GM06990 (cell line): ENCODE results near the gene SYNDIG1.

Source experiments
- DNase-seq: peaks from one replicate; pipeline ENCODE4 v3.0.0-alpha.2; 2011; ENCODE audit not compliant: insufficient read length; ENCODE audit errors: extremely low read depth
- H3K27me3 ChIP-seq: replicated peaks from 2 replicates; pipeline ENCODE4 v1.6.0; 2011; ENCODE audit warnings: low read length; ENCODE audit not compliant: control insufficient read depth, insufficient read depth
- H3K36me3 ChIP-seq: 2 replicates; pipeline ENCODE4 v1.5.1; 2011; ENCODE audit warnings: low read length; ENCODE audit not compliant: control insufficient read depth, insufficient read depth
- H3K4me3 ChIP-seq: replicated peaks from 2 replicates; pipeline ENCODE4 v1.5.1; 2011; ENCODE audit warnings: low read depth, mild to moderate bottlenecking, control low read depth, low read length
- TF ChIP-seq, protein P1 (sequence below): IDR thresholded peaks from 2 replicates; pipeline ENCODE4 v1.5.1; 2011; ENCODE audit warnings: low read length, control low read depth, mild to moderate bottlenecking, inconsistent platforms; ENCODE audit not compliant: insufficient read depth, poor library complexity, severe bottlenecking

The SYNDIG1 gene

GRCh38 chr20:24535941-24536730 is 66.7 kb downstream of the SYNDIG1 start:
- H3K27me3 ChIP-seq = no peaks in the 10 kb centered on the region
- no peaks in the 10 kb centered on the region for H3K36me3 ChIP-seq
- H3K4me3 ChIP-seq = no peak overlapping the region
- DNase-seq = no peak
- TF ChIP-seq, protein P1, sequence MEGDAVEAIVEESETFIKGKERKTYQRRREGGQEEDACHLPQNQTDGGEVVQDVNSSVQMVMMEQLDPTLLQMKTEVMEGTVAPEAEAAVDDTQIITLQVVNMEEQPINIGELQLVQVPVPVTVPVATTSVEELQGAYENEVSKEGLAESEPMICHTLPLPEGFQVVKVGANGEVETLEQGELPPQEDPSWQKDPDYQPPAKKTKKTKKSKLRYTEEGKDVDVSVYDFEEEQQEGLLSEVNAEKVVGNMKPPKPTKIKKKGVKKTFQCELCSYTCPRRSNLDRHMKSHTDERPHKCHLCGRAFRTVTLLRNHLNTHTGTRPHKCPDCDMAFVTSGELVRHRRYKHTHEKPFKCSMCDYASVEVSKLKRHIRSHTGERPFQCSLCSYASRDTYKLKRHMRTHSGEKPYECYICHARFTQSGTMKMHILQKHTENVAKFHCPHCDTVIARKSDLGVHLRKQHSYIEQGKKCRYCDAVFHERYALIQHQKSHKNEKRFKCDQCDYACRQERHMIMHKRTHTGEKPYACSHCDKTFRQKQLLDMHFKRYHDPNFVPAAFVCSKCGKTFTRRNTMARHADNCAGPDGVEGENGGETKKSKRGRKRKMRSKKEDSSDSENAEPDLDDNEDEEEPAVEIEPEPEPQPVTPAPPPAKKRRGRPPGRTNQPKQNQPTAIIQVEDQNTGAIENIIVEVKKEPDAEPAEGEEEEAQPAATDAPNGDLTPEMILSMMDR = no peak

DNA sequence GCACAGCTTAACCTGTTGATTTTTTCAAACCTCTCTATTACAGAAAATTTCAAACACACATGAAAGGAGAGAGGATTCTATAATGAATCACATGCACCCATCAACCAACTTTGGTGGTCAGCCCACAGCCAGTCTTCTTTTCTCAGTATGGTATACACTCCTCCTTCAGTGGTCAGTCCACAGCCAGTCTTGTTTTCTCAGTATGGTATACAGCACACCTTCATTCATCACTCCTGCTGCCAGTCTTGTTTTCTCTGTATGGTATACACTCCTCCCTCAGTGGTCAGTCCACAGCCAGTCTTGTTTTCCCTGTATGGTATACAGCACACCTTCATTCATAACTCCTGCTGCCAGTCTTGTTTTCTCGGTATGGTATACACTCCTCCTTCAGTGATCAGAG is 67.8 kb downstream of the SYNDIG1 start:
- H3K27me3 ChIP-seq = no peaks in the 10 kb centered on the region
- H3K4me3 ChIP-seq = no peak overlapping the region
- H3K36me3 ChIP-seq = no peaks in the 10 kb centered on the region
- no peak for DNase-seq
- TF ChIP-seq, protein P1 = no peak

GRCh38 chr20:24542721-24543120 is 73.3 kb downstream of the SYNDIG1 start:
- no peak for DNase-seq
- H3K27me3 ChIP-seq = no peaks in the 10 kb centered on the region
- no peak overlapping the region for H3K4me3 ChIP-seq
- TF ChIP-seq, protein P1 = no peak
- H3K36me3 ChIP-seq = no peaks in the 10 kb centered on the region

DNA sequence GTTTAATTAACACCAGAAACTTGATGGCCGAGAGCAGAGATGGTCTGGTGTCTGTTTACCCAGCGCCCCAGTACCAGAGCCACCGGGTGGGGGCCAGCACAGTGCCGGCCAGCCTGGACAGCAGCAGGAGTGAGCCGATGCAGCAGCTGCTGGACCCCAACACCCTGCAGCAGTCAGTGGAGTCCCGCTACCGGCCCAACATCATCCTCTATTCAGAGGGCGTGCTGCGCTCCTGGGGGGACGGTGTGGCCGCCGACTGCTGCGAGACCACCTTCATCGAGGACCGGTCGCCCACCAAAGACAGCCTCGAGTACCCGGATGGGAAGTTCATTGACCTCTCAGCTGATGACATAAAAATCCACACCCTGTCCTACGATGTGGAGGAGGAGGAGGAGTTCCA is 73.7 kb downstream of the SYNDIG1 start:
- TF ChIP-seq, protein P1 = no peak
- no peak overlapping the region for H3K4me3 ChIP-seq
- no peaks in the 10 kb centered on the region for H3K36me3 ChIP-seq
- H3K27me3 ChIP-seq = no peaks in the 10 kb centered on the region
- DNase-seq = no peak

- no peaks in the 10 kb centered on the region for H3K27me3 ChIP-seq
- TF ChIP-seq, protein P1 = no peak
- DNase-seq = no peak
- H3K36me3 ChIP-seq = no peaks in the 10 kb centered on the region
- H3K4me3 ChIP-seq = no peak overlapping the region
Observed at GRCh38 chr20:24543741-24544140, 74.3 kb downstream of the SYNDIG1 start.

- Histone ChIP-seq H3K27me3 (no peaks in the 10 kb centered on the region), H3K36me3 (no peaks in the 10 kb centered on the region), H3K4me3 (no peak overlapping the region)
- DNase-seq = no peak
- TF ChIP-seq, protein P1 = no peak
Observed at GRCh38 chr20:24544371-24544770, 74.9 kb downstream of the SYNDIG1 start.
